WTC11 (cell line): ENCODE data around the gene TMEM260.

Source experiments
- JUN ChIP-seq: sonication (generic); formaldehyde crosslinking; IDR thresholded peaks from 2 replicates; pipeline ENCODE4 v1.8.0; 2023; ENCODE audit warnings: mild to moderate bottlenecking, missing genetic modification reagents
- ZBTB21 ChIP-seq: sonication (generic); formaldehyde crosslinking; IDR thresholded peaks from 2 replicates; pipeline ENCODE4 v1.8.1; 2023; ENCODE audit warnings: mild to moderate bottlenecking, missing genetic modification reagents, borderline replicate concordance
- TF ChIP-seq, protein P1 (sequence below): sonication (generic); formaldehyde crosslinking; conservative IDR thresholded peaks from 2 replicates; pipeline ENCODE4 v1.8.1; 2023; ENCODE audit warnings: mild to moderate bottlenecking, low read depth, missing genetic modification reagents, moderate library complexity
- TF ChIP-seq, protein P2 (sequence below): sonication (generic); formaldehyde crosslinking; IDR thresholded peaks from 2 replicates; pipeline ENCODE4 v1.8.1; 2023; ENCODE audit warnings: mild to moderate bottlenecking, missing genetic modification reagents, moderate library complexity
- TF ChIP-seq, protein P3 (sequence below): fragments of 200-600 bp; IDR thresholded peaks from 2 replicates; pipeline ENCODE4 v1.8.0; 2022; ENCODE audit warnings: antibody characterized with exemption
- TF ChIP-seq, protein P4 (sequence below): sonication (generic); formaldehyde crosslinking; IDR thresholded peaks from 2 replicates; pipeline ENCODE4 v1.8.0; 2022; ENCODE audit warnings: missing genetic modification reagents

DNA sequence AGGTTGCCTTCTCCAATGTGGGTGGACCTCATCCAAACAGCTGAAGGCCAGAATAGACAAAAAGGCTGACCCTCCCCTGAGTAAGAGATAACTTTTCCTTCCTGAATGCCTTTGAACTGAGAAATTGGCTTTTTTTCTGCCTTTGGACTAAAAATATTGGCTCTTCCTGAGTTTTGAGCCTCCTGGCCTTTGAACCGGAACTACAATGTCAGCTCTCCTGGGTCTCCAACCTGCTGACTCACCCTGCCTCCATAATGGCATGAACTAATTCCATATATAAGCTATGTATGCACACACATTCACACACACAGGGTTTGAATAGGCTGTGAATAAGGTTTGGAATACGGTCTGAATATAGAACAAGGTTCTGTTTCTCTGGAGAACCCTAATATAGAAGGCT lies 39.7 kb upstream of the TMEM260 start:
- TF ChIP-seq, protein P1, sequence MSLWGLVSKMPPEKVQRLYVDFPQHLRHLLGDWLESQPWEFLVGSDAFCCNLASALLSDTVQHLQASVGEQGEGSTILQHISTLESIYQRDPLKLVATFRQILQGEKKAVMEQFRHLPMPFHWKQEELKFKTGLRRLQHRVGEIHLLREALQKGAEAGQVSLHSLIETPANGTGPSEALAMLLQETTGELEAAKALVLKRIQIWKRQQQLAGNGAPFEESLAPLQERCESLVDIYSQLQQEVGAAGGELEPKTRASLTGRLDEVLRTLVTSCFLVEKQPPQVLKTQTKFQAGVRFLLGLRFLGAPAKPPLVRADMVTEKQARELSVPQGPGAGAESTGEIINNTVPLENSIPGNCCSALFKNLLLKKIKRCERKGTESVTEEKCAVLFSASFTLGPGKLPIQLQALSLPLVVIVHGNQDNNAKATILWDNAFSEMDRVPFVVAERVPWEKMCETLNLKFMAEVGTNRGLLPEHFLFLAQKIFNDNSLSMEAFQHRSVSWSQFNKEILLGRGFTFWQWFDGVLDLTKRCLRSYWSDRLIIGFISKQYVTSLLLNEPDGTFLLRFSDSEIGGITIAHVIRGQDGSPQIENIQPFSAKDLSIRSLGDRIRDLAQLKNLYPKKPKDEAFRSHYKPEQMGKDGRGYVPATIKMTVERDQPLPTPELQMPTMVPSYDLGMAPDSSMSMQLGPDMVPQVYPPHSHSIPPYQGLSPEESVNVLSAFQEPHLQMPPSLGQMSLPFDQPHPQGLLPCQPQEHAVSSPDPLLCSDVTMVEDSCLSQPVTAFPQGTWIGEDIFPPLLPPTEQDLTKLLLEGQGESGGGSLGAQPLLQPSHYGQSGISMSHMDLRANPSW (CRISPR knock-in tag): no peak
- TF ChIP-seq, protein P2, sequence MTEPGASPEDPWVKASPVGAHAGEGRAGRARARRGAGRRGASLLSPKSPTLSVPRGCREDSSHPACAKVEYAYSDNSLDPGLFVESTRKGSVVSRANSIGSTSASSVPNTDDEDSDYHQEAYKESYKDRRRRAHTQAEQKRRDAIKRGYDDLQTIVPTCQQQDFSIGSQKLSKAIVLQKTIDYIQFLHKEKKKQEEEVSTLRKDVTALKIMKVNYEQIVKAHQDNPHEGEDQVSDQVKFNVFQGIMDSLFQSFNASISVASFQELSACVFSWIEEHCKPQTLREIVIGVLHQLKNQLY (CRISPR knock-in tag): no peak
- TF ChIP-seq, protein P3, sequence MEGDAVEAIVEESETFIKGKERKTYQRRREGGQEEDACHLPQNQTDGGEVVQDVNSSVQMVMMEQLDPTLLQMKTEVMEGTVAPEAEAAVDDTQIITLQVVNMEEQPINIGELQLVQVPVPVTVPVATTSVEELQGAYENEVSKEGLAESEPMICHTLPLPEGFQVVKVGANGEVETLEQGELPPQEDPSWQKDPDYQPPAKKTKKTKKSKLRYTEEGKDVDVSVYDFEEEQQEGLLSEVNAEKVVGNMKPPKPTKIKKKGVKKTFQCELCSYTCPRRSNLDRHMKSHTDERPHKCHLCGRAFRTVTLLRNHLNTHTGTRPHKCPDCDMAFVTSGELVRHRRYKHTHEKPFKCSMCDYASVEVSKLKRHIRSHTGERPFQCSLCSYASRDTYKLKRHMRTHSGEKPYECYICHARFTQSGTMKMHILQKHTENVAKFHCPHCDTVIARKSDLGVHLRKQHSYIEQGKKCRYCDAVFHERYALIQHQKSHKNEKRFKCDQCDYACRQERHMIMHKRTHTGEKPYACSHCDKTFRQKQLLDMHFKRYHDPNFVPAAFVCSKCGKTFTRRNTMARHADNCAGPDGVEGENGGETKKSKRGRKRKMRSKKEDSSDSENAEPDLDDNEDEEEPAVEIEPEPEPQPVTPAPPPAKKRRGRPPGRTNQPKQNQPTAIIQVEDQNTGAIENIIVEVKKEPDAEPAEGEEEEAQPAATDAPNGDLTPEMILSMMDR: no peak
- TF ChIP-seq ZBTB21 (CRISPR knock-in tag) (no peak), JUN (CRISPR knock-in tag) (no peak)
- TF ChIP-seq, protein P4, sequence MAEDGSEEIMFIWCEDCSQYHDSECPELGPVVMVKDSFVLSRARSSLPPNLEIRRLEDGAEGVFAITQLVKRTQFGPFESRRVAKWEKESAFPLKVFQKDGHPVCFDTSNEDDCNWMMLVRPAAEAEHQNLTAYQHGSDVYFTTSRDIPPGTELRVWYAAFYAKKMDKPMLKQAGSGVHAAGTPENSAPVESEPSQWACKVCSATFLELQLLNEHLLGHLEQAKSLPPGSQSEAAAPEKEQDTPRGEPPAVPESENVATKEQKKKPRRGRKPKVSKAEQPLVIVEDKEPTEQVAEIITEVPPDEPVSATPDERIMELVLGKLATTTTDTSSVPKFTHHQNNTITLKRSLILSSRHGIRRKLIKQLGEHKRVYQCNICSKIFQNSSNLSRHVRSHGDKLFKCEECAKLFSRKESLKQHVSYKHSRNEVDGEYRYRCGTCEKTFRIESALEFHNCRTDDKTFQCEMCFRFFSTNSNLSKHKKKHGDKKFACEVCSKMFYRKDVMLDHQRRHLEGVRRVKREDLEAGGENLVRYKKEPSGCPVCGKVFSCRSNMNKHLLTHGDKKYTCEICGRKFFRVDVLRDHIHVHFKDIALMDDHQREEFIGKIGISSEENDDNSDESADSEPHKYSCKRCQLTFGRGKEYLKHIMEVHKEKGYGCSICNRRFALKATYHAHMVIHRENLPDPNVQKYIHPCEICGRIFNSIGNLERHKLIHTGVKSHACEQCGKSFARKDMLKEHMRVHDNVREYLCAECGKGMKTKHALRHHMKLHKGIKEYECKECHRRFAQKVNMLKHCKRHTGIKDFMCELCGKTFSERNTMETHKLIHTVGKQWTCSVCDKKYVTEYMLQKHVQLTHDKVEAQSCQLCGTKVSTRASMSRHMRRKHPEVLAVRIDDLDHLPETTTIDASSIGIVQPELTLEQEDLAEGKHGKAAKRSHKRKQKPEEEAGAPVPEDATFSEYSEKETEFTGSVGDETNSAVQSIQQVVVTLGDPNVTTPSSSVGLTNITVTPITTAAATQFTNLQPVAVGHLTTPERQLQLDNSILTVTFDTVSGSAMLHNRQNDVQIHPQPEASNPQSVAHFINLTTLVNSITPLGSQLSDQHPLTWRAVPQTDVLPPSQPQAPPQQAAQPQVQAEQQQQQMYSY (CRISPR knock-in tag): no peak
